Psoas muscle (tissue), 8 donors: ENCODE results near the gene SUSD3. TPM values are rescaled to one million over a fixed set of nuclear protein-coding genes. Genes with fewer than 3 reads are reported as not detected.

Experiments
- ATAC-seq, 4 donors: fragments of 200-7000 bp; cut with Tn5 transposase; one replicate each; pipeline ENCODE4 v1.9.1; 2020; ENCODE audit warnings: moderate library complexity in 3 of 4, mild to moderate bottlenecking in 2 of 4
- DNase-seq, 2 donors: peaks; one replicate each; pipeline ENCODE4 v3.0.0-alpha.2; 2020
- H3K27ac ChIP-seq: fragments of 200-600 bp; one replicate; pipeline ENCODE4 v1.8.0; 2022
- H3K27me3 ChIP-seq, 3 donors: fragments of 200-600 bp in 1 of 3; one replicate each; pipeline versions ENCODE4 v1.6.1 to v1.8.0; 2013 to 2022; ENCODE audit warnings: low read length in 2 of 3, mild to moderate bottlenecking in 2 of 3, moderate library complexity in 1 of 3; ENCODE audit not compliant: insufficient read depth in 3 of 3
- H3K36me3 ChIP-seq, 2 donors: fragments of 200-600 bp in 1 of 2; one replicate each; pipeline versions ENCODE4 v1.6.1 to v1.8.0; 2013 to 2022; ENCODE audit warnings: low read depth in 1 of 2, mild to moderate bottlenecking in 1 of 2, moderate library complexity in 1 of 2; ENCODE audit not compliant: insufficient read depth in 1 of 2
- H3K4me1 ChIP-seq: fragments of 200-600 bp; one replicate; pipeline ENCODE4 v1.8.0; 2022
- H3K4me3 ChIP-seq: fragments of 200-600 bp; one replicate; pipeline ENCODE4 v1.8.0; 2022; ENCODE audit warnings: mild to moderate bottlenecking
- H3K9me3 ChIP-seq: fragments of 200-600 bp; one replicate; pipeline ENCODE4 v1.8.0; 2022
- CTCF ChIP-seq: fragments of 200-600 bp; IDR thresholded peaks from one replicate; pipeline ENCODE4 v1.8.0; 2022; ENCODE audit warnings: antibody characterized with exemption
- WGBS, 3 donors: extraction: QIAGEN DNeasy Blood & Tissue Kit; methylation state at CpG; one replicate each; pipeline versions ENCODE4 v1.1.6 to v1.1.7; 2013; 5-methylcytosine and 5-hydroxymethylcytosine counted together
- intact Hi-C, 2 donors: fragments of 100-400 bp; cut with DNase I; formaldehyde crosslinking; loops; one replicate each; pipeline versions ENCODE4 v1.11.0 to v1.14.2; 2022
- polyA plus RNA-seq, 3 donors: library from polyadenylated mRNA; stranded (reverse); fragments of 200-250 nt; gene quantifications; one replicate each; pipeline ENCODE4 v1.2.3, GENCODE V29; 2013
- total RNA-seq, 4 donors: library from RNA; stranded (reverse); fragmentation: NEBNext Ultra II Directional in 2 of 4; extraction: Animal tissue kit (Norgen Biotek cat#: 25700) in 2 of 4; gene quantifications; one replicate each; pipeline versions ENCODE4 v1.2.1 to v1.2.4, GENCODE V29; 2021 to 2023
- donor health status: healthy with polysubstance abuse.
- donor health status: DM: no; HTN: no; CAD: no; lungs with moderate emphysema.
- donor health status: Bipolar disorder and iron deficiency.
- donor health status: healthy.
- donor health status: DM: yes; HTN: yes; CAD: no.
- donor health status: DM: no; HTN: no; CAD: no.
- donor health status: DM: no; HTN: no; CAD: no.
- donor health status: DM: yes; HTN: yes; CAD: no.

The SUSD3 gene
- total and polyA plus RNA-seq, 7 donors, result 0.13 to 0.65 (median 0.34) TPM; not detected in 2

- intact Hi-C loops, result no loop called here
- DNase-seq, result no peak
- H3K9me3 ChIP-seq, result no peaks in the 10 kb centered on the region
- no peak for TF ChIP-seq CTCF
- ATAC-seq, result no peak
- H3K27ac ChIP-seq, result no peak overlapping the region
- H3K4me1 ChIP-seq, result no peaks in the 10 kb centered on the region
- 86 to 94% (median 94%) methylated on average over 9 of the region's 9 CpGs for WGBS, 3 donors
- H3K4me3 ChIP-seq, result no peak overlapping the region
- no peaks in the 10 kb centered on the region for H3K36me3 ChIP-seq
- H3K27me3 ChIP-seq, result no peaks in the 10 kb centered on the region
These were observed 21.9 kb downstream of the SUSD3 start for GRCh38 chr9:93080406-93080805.

GRCh38 chr9:93081081-93081529 is 22.6 kb downstream of the SUSD3 start:
- ATAC-seq, result no peak
- intact Hi-C loops, result no loop called here

GRCh38 chr9:93081931-93082330 is 23.4 kb downstream of the SUSD3 start:
- WGBS, 3 donors, result 80 to 82% (median 82%) methylated on average over 3 of the region's 3 CpGs
- H3K27ac ChIP-seq, result no peak overlapping the region
- TF ChIP-seq CTCF, result no peak
- no peaks in the 10 kb centered on the region for H3K9me3 ChIP-seq
- H3K4me3 ChIP-seq, result no peak overlapping the region
- H3K36me3 ChIP-seq, result no peaks in the 10 kb centered on the region
- DNase-seq (no peak), ATAC-seq (no peak)
- H3K4me1 ChIP-seq, result no peaks in the 10 kb centered on the region
- intact Hi-C loops, result no loop called here
- no peaks in the 10 kb centered on the region for H3K27me3 ChIP-seq

More at GRCh38 chr9:93081081-93081529, 22.6 kb downstream of the SUSD3 start:
- H3K36me3 ChIP-seq, result no peaks in the 10 kb centered on the region
- H3K9me3 ChIP-seq, result no peaks in the 10 kb centered on the region
- no peaks in the 10 kb centered on the region for H3K4me1 ChIP-seq
- no peak overlapping the region for H3K4me3 ChIP-seq
- 72 to 79% (median 76%) methylated on average over 10 of the region's 10 CpGs for WGBS, 3 donors
- H3K27me3 ChIP-seq, result no peaks in the 10 kb centered on the region
- DNase-seq, result no peak
- H3K27ac ChIP-seq, result no peak overlapping the region
- TF ChIP-seq CTCF, result no peak

GRCh38 chr9:93082841-93083411 is 24.4 kb downstream of the SUSD3 start:
- Histone ChIP-seq H3K4me3 (no peak overlapping the region), H3K9me3 (no peaks in the 10 kb centered on the region), H3K36me3 (no peaks in the 10 kb centered on the region), H3K4me1 (no peaks in the 10 kb centered on the region), H3K27me3 (no peaks in the 10 kb centered on the region), H3K27ac (no peak overlapping the region)
- ATAC-seq (no peak), DNase-seq (no peak)
- 65 to 69% (median 68%) methylated on average over 17 to 18 of the region's 18 CpGs for WGBS, 3 donors
- intact Hi-C loops, result no loop called here
- TF ChIP-seq CTCF, result no peak
